HepG2 (cell line): ENCODE results near the gene RABGGTA. TPM values are rescaled to one million over a fixed set of nuclear protein-coding genes. Genes with fewer than 3 reads are reported as not detected.

ENCODE experiments used
- AHR ChIP-seq: IDR thresholded peaks from 2 replicates; pipeline ENCODE4 v1.6.1; 2018; ENCODE audit warnings: missing genetic modification reagents, missing compliant biosample characterization
- ATF5 ChIP-seq: sonication (generic); formaldehyde crosslinking; IDR thresholded peaks from 2 replicates; pipeline ENCODE4 v1.4.0; 2020; ENCODE audit warnings: mild to moderate bottlenecking, low read depth, missing genetic modification reagents
- CBX5 ChIP-seq: sonication (generic); formaldehyde crosslinking; IDR thresholded peaks from 2 replicates; pipeline ENCODE4 v1.4.0; 2020; ENCODE audit warnings: missing genetic modification reagents, borderline replicate concordance
- CCAR2 ChIP-seq: fragments of 200-400 bp; formaldehyde crosslinking; optimal IDR thresholded peaks from 2 replicates; pipeline ENCODE3; 2018; ENCODE audit warnings: low read depth, mild to moderate bottlenecking, low read length, moderate library complexity
- CCDC6 ChIP-seq: sonication (generic); formaldehyde crosslinking; IDR thresholded peaks from 2 replicates; pipeline ENCODE4 v1.8.1; 2022; ENCODE audit warnings: mild to moderate bottlenecking, missing genetic modification reagents, moderate library complexity
- E2F5 ChIP-seq: sonication (generic); formaldehyde crosslinking; conservative IDR thresholded peaks from 2 replicates; pipeline ENCODE4 v1.4.0; 2020; ENCODE audit warnings: missing genetic modification reagents
- EP300 ChIP-seq, 3 experiments: sonication (generic) in 1 of 3; formaldehyde crosslinking in 1 of 3; IDR thresholded peaks; 2 replicates each; pipeline versions ENCODE4 v1.5.1 to v1.6.1; 2011 to 2020; ENCODE audit warnings: low read depth in 2 of 3, low read length in 2 of 3, borderline replicate concordance in 1 of 3, improper control_type of control experiment in 1 of 3, mild to moderate bottlenecking in 1 of 3, missing genetic modification reagents in 1 of 3, moderate library complexity in 1 of 3
- MIER3 ChIP-seq: IDR thresholded peaks from 2 replicates; pipeline ENCODE4 v1.6.1; 2016; ENCODE audit warnings: missing compliant biosample characterization, borderline replicate concordance
- SATB2 ChIP-seq: sonication (generic); formaldehyde crosslinking; IDR thresholded peaks from 2 replicates; pipeline ENCODE4 v1.5.0; 2020; ENCODE audit warnings: missing genetic modification reagents
- SMAD1 ChIP-seq: sonication (generic); formaldehyde crosslinking; IDR thresholded peaks from 2 replicates; pipeline ENCODE4 v1.4.0; 2020; ENCODE audit warnings: missing genetic modification reagents, low read depth, mild to moderate bottlenecking, borderline replicate concordance
- SNAPC5 ChIP-seq: sonication (generic); formaldehyde crosslinking; IDR thresholded peaks from 2 replicates; pipeline ENCODE4 v1.8.1; 2023; ENCODE audit warnings: mild to moderate bottlenecking, missing genetic modification reagents, borderline replicate concordance
- ZBTB40 ChIP-seq, 2 experiments: fragments of 450-650 bp in 1 of 2; sonication (generic) in 1 of 2; formaldehyde crosslinking in 1 of 2; IDR thresholded peaks; 2 replicates each; pipeline versions ENCODE4 v1.6.1 to v1.8.0; 2016 to 2022; ENCODE audit warnings: antibody characterized with exemption in 1 of 2, mild to moderate bottlenecking in 1 of 2, missing genetic modification reagents in 1 of 2
- ZNF605 ChIP-seq: sonication (generic); formaldehyde crosslinking; IDR thresholded peaks from 2 replicates; pipeline ENCODE4 v1.8.0; 2022; ENCODE audit warnings: mild to moderate bottlenecking, missing genetic modification reagents
- ZNF784 ChIP-seq: sonication (generic); formaldehyde crosslinking; IDR thresholded peaks from 2 replicates; pipeline ENCODE4 v1.5.1; 2020; ENCODE audit warnings: missing genetic modification reagents, mild to moderate bottlenecking, borderline replicate concordance
- ZNF850 ChIP-seq: sonication (generic); formaldehyde crosslinking; conservative IDR thresholded peaks from 2 replicates; pipeline ENCODE4 v1.9.0; 2021; ENCODE audit warnings: mild to moderate bottlenecking, missing genetic modification reagents
- ZNF879 ChIP-seq: sonication (generic); formaldehyde crosslinking; IDR thresholded peaks from 2 replicates; pipeline ENCODE4 v1.8.1; 2023; ENCODE audit warnings: missing genetic modification reagents
- polyA plus RNA-seq, 8 experiments: library from polyadenylated mRNA; depleted of rRNA in 3 of 8; stranded (reverse) in 7 of 8; unstranded in 1 of 8; fragments of >200 nt; fragmentation: Illumina TruSeq in 4 of 8; extraction: Trizol in 4 of 8; gene quantifications; 2 replicates each; pipeline versions ENCODE4 v1.2.1 to v1.2.3, GENCODE V29; 2011 to 2016; ENCODE audit warnings: low read depth in 4 of 8, missing spikeins in 1 of 8, mixed read lengths in 1 of 8; ENCODE audit not compliant: insufficient read depth in 1 of 8
- total RNA-seq, 5 experiments: library from RNA; depleted of rRNA; stranded (reverse); fragments of >200 nt; fragmentation: Illumina TruSeq; extraction: Trizol; gene quantifications; 2 replicates each; pipeline ENCODE4 v1.2.3, GENCODE V29; 2016; ENCODE audit warnings: low read depth in 1 of 5

Gene RABGGTA
- total and polyA plus RNA-seq, 2 of the 13 experiments (the other 11 are each of a cell fraction or from before 2014, with no cell fraction given) = 57.9 to 90.8 TPM

GRCh38 chr14:24260026-24260779 is 11.2 kb downstream of the RABGGTA start (continued):
- no peak for TF ChIP-seq ZBTB40 (IDR thresholded peaks at IDR 0.05)
- TF ChIP-seq ZBTB40 (CRISPR knock-in tag; IDR thresholded peaks at IDR 0.05) = no peak
- TF ChIP-seq CCAR2 = no peak
- TF ChIP-seq CCDC6 (CRISPR knock-in tag) = no peak
- TF ChIP-seq EP300 (IDR thresholded peaks at IDR 0.05; ENCODE audit: low read depth in 2 of 2, low read length in 2 of 2) = no peak
- TF ChIP-seq EP300 (CRISPR knock-in tag; IDR thresholded peaks at IDR 0.05; ENCODE audit: borderline replicate concordance) = peak; percentile 8; the same call in 1 of the 2 replicates
- no peak for TF ChIP-seq SNAPC5 (CRISPR knock-in tag)
- TF ChIP-seq ZNF784 (CRISPR knock-in tag) = no peak
- no peak for TF ChIP-seq ATF5 (CRISPR knock-in tag)
- TF ChIP-seq ZNF879 (CRISPR knock-in tag) = no peak
- TF ChIP-seq CBX5 (CRISPR knock-in tag) = no peak
- 0 out of 2 replicates have a peak, but pooled peaks have one; percentile 30 for TF ChIP-seq AHR (CRISPR knock-in tag)
- peak; percentile 40; the same call in 1 of the 2 replicates for TF ChIP-seq E2F5 (CRISPR knock-in tag)
- TF ChIP-seq SMAD1 (CRISPR knock-in tag) = no peak
- TF ChIP-seq SATB2 (CRISPR knock-in tag) = no peak
- TF ChIP-seq ZNF850 (CRISPR knock-in tag) = no peak
- TF ChIP-seq ZNF605 (CRISPR knock-in tag) = peak; percentile 42; the same call in 1 of the 2 replicates
- TF ChIP-seq MIER3 (CRISPR knock-in tag) = no peak
